GM23248 (cell line): Measurements from ENCODE around the gene GRB14.

Source experiments
- EZH2 ChIP-seq: fragments of 200-600 bp; sonication (generic); IDR thresholded peaks from 2 replicates; pipeline ENCODE4 v1.6.1; 2018; ENCODE audit warnings: antibody characterized with exemption, mild to moderate bottlenecking; ENCODE audit not compliant: insufficient read depth, poor library complexity, severe bottlenecking
- EZH2phosphoT487 ChIP-seq: fragments of 200-600 bp; sonication (generic); IDR thresholded peaks from 2 replicates; pipeline ENCODE4 v1.6.1; 2018; ENCODE audit warnings: antibody characterized with exemption, moderate library complexity, mild to moderate bottlenecking, low read depth; ENCODE audit not compliant: insufficient read depth

DNA sequence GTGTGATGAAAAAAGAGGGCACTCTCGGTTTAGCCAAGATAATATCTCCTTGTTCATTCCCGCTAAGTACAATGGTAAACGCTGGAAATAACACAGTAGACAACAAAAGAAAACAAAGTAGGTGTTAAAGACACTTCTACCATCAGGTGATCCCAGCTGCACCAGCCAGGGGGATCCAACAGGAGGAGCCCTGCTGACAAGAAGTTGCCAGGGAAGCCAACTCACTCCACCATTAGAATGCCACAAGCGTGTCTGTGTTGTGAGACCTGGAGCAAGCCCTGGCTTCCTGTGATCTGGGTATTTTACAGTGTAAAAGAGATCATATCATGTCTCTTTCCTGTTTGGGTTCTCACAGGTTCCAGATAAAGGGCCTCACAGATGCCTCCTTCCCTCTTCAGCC, 117.0 kb downstream of the GRB14 start:
- TF ChIP-seq EZH2 (no peak), EZH2phosphoT487 (no peak)
